ENCODE results near the gene TTC7B.

GRCh38 chr14:90605430-90605829, 210.8 kb downstream of the TTC7B start:
- TF ChIP-seq EZH2 (IDR thresholded peaks at IDR 0.05; ENCODE audit: borderline replicate concordance, control insufficient read depth, low read depth, low read length) (no peak), RBBP5 (conservative IDR thresholded peaks at IDR 0.05) (no peak), FOXK2 (IDR thresholded peaks at IDR 0.05) (no peak), CTCF (IDR thresholded peaks at IDR 0.05 in 2 of 3, conservative IDR thresholded peaks at IDR 0.05 in 1 of 3; ENCODE audit: control insufficient read depth in 2 of 3, extremely low read depth in 1 of 3, insufficient read depth in 1 of 3, low read depth in 3 of 3, low read length in 3 of 3) (no peak), NR2C2 (IDR thresholded peaks at IDR 0.05; ENCODE audit: borderline replicate concordance, control insufficient read depth, insufficient read length, low read depth) (no peak), ATF2 (IDR thresholded peaks at IDR 0.05; ENCODE audit: low read length) (no peak), FOS (IDR thresholded peaks at IDR 0.05; ENCODE audit: borderline replicate concordance, extremely low read depth, insufficient read length) (no peak), NR2F1 (conservative IDR thresholded peaks at IDR 0.05) (no peak), CHD1 (IDR thresholded peaks at IDR 0.05; ENCODE audit: low read depth, low read length) (no peak), YY1 (IDR thresholded peaks at IDR 0.05; ENCODE audit: low read depth, low read length) (no peak), KDM1A (IDR thresholded peaks at IDR 0.05; ENCODE audit: borderline replicate concordance) (no peak), RCOR1 (conservative IDR thresholded peaks at IDR 0.05; ENCODE audit: low read depth, low read length) (no peak), GABPA (IDR thresholded peaks at IDR 0.05; ENCODE audit: low read depth) (no peak)
